Measurements from ENCODE around the gene PTMA.

PTMA gene

GRCh38 chr2:231711677-231712450 lies 3.5 kb downstream of the PTMA start:
- TF ChIP-seq TAF1 (IDR thresholded peaks at IDR 0.05; ENCODE audit: borderline replicate concordance, insufficient read depth, low read length) (no peak), REST (IDR thresholded peaks at IDR 0.05; ENCODE audit: insufficient read depth in 1 of 2, low read depth in 2 of 2, low read length in 2 of 2) (no peak)

DNA sequence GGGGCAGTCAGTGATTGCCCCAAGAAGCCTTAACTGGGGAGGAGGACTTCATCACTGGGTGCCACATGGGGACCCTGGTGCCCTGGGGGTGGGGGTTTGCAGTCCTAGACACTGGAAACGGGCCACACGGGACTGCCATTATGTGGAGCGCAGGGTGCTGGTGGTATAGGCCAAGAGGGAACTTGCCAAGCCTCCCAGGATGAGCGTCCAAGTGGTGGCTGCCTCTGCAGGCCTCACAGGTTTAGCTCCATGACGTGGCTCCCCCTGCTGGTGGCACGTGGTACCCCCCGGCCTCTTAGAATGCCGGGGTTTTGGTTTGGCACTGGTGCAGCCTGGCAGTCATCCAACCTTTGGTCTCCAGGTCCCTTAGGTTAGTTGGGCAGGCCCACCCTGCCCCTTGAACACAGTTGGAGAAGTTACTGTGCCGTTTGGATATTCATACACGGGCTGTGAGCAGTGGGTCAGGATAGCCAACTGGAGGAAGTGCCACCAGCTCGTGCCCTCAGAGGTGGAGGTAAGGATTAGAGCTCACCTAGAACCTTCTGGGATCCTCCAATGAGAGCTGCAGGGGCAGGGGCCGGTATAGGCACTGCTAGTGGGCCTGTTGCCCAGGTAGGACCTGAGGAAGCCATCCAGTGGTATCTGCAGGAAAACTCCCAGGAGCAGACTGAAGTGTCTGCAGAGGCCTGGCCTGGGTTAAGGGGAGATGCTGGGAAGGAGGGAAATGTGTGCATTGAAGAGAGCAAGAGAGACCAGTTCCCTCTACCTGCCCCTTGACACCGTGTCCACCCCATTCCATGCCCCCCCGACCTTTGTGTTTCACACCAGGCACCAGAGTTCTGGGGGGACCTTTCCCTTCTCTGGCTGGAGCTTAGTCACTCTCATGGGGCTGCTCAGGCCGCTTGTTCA lies 5.7 kb downstream of the PTMA start:
- TF ChIP-seq SIN3A (IDR thresholded peaks at IDR 0.05; ENCODE audit: borderline replicate concordance, insufficient read depth, low read length) = peak; percentile 43; the same call in 1 of the 2 replicates
- no peak for TF ChIP-seq REST (IDR thresholded peaks at IDR 0.05; ENCODE audit: insufficient read depth in 1 of 2, low read depth in 2 of 2, low read length in 2 of 2)
- TF ChIP-seq FOXP2 (optimal IDR thresholded peaks at IDR 0.05; ENCODE audit: borderline replicate concordance, extremely low read depth, extremely low read length, insufficient read depth) = no peak
- no peak for TF ChIP-seq TAF1 (IDR thresholded peaks at IDR 0.05; ENCODE audit: borderline replicate concordance, insufficient read depth, low read length)
- peak; percentile 50; the same call in 1 of the 2 replicates for TF ChIP-seq POLR2AphosphoS5 (IDR thresholded peaks at IDR 0.05; ENCODE audit: low read depth, low read length)

DNA sequence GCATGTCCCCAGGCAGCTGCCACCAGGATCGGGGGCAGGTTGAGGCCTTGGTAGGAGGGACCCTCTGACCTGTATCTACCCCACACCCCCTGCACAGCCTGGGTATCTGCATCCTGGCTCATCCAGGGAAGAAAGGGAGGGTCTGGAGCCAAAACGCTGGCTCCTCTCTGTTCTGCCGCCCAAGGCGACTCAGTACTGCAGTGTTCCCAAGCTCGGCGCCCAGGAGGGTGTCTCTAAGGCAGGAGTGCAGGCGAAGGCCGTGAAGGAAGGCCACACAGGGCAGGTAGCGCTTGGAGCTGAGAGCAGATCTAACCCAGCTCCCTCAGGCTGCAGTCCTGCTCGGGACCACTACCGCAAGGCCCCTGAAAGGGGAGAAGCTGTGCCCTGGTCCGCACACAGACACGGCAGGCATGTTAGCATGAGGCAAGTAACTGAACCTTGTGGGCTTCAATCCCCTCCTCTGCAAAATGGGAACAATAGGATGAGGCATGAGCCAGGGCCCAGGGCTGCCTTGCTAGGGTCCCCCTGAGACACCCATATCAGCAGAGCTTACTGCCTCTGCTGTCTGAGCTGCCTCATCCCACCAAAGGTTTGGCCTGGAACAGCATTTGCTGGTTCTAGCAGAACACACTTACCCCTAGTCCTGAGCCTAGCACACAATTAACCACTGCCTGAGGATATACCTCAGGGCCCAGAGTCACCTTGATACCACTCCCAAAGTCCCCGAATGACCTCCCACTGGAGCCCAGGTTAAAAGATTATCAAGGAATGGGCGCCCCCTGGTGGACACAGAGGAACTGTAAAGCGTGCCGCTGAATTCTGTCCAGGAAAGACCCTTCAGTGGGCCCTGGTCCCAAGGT lies 6.5 kb downstream of the PTMA start:
- no peak; the same call in 1 of the 2 replicates for TF ChIP-seq POLR2AphosphoS5 (IDR thresholded peaks at IDR 0.05; ENCODE audit: low read depth, low read length)
- TF ChIP-seq FOXP2 (optimal IDR thresholded peaks at IDR 0.05; ENCODE audit: borderline replicate concordance, extremely low read depth, extremely low read length, insufficient read depth) = no peak

DNA sequence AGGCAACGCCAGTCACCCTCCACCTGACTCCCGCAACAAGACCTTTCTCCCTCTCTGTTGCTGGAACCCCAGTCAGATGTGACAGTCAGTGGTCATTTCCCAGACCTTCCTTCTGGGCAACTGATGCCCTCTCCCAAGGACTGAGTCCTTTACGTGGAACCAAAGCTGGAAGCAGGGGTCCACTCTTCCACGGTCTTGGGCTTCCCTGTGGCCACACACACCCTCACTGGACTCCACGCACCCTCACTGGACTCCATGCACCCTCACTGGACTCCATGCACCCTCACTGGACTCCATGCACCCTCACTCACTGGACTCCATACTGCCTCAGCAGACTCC lies 7.1 kb downstream of the PTMA start:
- TF ChIP-seq FOXP2 (optimal IDR thresholded peaks at IDR 0.05; ENCODE audit: borderline replicate concordance, extremely low read depth, extremely low read length, insufficient read depth) = no peak
- TF ChIP-seq REST (IDR thresholded peaks at IDR 0.05; ENCODE audit: insufficient read depth in 1 of 2, low read depth in 2 of 2, low read length in 2 of 2) = no peak
- no peak for TF ChIP-seq POLR2AphosphoS5 (IDR thresholded peaks at IDR 0.05; ENCODE audit: low read depth, low read length)

DNA sequence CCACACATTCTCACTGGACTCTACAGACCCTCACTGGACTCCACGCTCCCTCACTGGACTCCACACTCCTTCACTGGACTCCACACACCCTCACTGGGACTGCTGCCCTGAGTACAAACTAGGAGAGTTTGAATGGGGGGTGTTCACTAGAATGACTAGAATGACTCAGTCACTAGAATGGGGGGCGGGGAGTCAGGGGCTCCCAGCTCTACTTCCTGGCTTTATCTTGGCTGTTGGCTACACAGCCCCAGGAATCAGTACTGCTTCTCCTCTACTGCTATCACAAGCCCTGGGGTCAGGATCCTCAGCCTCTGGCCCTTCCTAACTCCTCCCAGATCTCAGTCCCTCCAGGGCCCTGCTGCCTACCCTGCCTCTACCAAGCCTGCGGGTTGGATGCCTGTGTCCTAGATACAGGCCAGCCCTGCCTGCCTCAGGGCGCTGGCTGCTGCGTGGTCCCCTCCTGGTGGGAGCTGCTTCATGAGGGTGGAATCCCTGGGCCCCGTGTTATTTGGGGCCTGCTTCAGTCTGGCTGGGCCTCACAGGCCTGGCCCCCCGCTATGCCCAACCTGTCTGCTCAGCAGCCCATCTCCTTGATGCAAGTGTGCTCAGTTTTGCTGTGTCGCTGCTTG lies 7.8 kb downstream of the PTMA start:
- TF ChIP-seq TAF1 (IDR thresholded peaks at IDR 0.05; ENCODE audit: borderline replicate concordance, insufficient read depth, low read length) (no peak), POLR2AphosphoS5 (IDR thresholded peaks at IDR 0.05; ENCODE audit: low read depth, low read length) (no peak), SIN3A (IDR thresholded peaks at IDR 0.05; ENCODE audit: borderline replicate concordance, insufficient read depth, low read length) (no peak), REST (IDR thresholded peaks at IDR 0.05; ENCODE audit: insufficient read depth in 1 of 2, low read depth in 2 of 2, low read length in 2 of 2) (no peak)
